ELF-1 (cell line): Measurements from ENCODE around the gene GRB10.
"Not testable (repeated sequence)": the region's sequence is repeated elsewhere in the genome, so short reads cannot be mapped to it uniquely, and the experiment has no call there.

ENCODE experiments used
- DNase-seq: peaks from one replicate; pipeline ENCODE4 v3.0.0-alpha.2; 2016; ENCODE audit warnings: low read depth, low spot score

The GRB10 gene

GRCh38 chr7:50608196-50608906, 174.3 kb downstream of the GRB10 start:
- DNase-seq: no peak

GRCh38 chr7:50607524-50608125, 175.1 kb downstream of the GRB10 start:
- DNase-seq: no peak

- DNase-seq: no peak
These were observed 177.6 kb downstream of the GRB10 start for GRCh38 chr7:50605059-50605458.

GRCh38 chr7:50603287-50603686, 179.4 kb downstream of the GRB10 start:
- no peak for DNase-seq

- DNase-seq: no peak
These were observed 183.3 kb downstream of the GRB10 start for GRCh38 chr7:50599385-50599784.

- no peak for DNase-seq
These were observed 184.0 kb downstream of the GRB10 start for GRCh38 chr7:50598460-50599343.

- no peak for DNase-seq
These were observed 186.2 kb downstream of the GRB10 start for GRCh38 chr7:50596484-50596883.

GRCh38 chr7:50595491-50596102, 187.1 kb downstream of the GRB10 start:
- DNase-seq: no peak

GRCh38 chr7:50594734-50595485, 187.8 kb downstream of the GRB10 start:
- DNase-seq: no peak

GRCh38 chr7:50594136-50594535, 188.6 kb downstream of the GRB10 start:
- DNase-seq: no peak

GRCh38 chr7:50592940-50593339, 189.8 kb downstream of the GRB10 start:
- no peak for DNase-seq

- DNase-seq: peak; percentile 22
These were observed 190.9 kb downstream of the GRB10 start for GRCh38 chr7:50591480-50592438.

GRCh38 chr7:50591098-50591479, 191.6 kb downstream of the GRB10 start:
- no peak for DNase-seq

- DNase-seq: no peak
These were observed 192.2 kb downstream of the GRB10 start for GRCh38 chr7:50590535-50590934.

GRCh38 chr7:50589364-50589763, 193.3 kb downstream of the GRB10 start:
- DNase-seq: no peak

- DNase-seq: peak; percentile 15
These were observed 193.8 kb downstream of the GRB10 start for GRCh38 chr7:50588937-50589336.

- DNase-seq: no peak
These were observed 195.0 kb downstream of the GRB10 start for GRCh38 chr7:50587737-50588136.

- peak; percentile 28 for DNase-seq
These were observed 197.8 kb downstream of the GRB10 start for GRCh38 chr7:50584793-50585408.

- DNase-seq: no peak
These were observed 198.3 kb downstream of the GRB10 start for GRCh38 chr7:50584386-50584785.

GRCh38 chr7:50583295-50583694, 199.4 kb downstream of the GRB10 start:
- DNase-seq: not testable (repeated sequence)
